ENCODE results near the gene EFHD2.

EFHD2 gene

GRCh38 chr1:15388201-15388880 lies 21.3 kb upstream of the EFHD2 start:
- in situ Hi-C loops (cut with HindIII; ENCODE audit: low sequenced_read_pairs): no loop called here

GRCh38 chr1:15389828-15390227 lies 19.9 kb upstream of the EFHD2 start:
- in situ Hi-C loops (cut with HindIII; ENCODE audit: low sequenced_read_pairs): loop anchor here (5.0 to 10.0 kb wide), 4 partner anchors 55 to 107 kb away; no protein-coding TSS in a partner anchor

- in situ Hi-C loops (cut with HindIII; ENCODE audit: low sequenced_read_pairs): loop anchor here (5.0 to 10.0 kb wide), 4 partner anchors 54 to 107 kb away; no protein-coding TSS in a partner anchor
Measured at GRCh38 chr1:15390667-15391066, 19.0 kb upstream of the EFHD2 start.

GRCh38 chr1:15391366-15391765 lies 18.3 kb upstream of the EFHD2 start:
- in situ Hi-C loops (cut with HindIII; ENCODE audit: low sequenced_read_pairs): loop anchor here (5.0 to 10.0 kb wide), 4 partner anchors 53 to 106 kb away; no protein-coding TSS in a partner anchor

- in situ Hi-C loops (cut with HindIII; ENCODE audit: low sequenced_read_pairs): loop anchor here (5.0 to 10.0 kb wide), 4 partner anchors 51 to 104 kb away; no protein-coding TSS in a partner anchor
Measured at GRCh38 chr1:15393475-15394257, 16.0 kb upstream of the EFHD2 start.

GRCh38 chr1:15394258-15394690 lies 15.4 kb upstream of the EFHD2 start:
- in situ Hi-C loops (cut with HindIII; ENCODE audit: low sequenced_read_pairs): loop anchor here (5.0 to 10.0 kb wide), 4 partner anchors 51 to 103 kb away; no protein-coding TSS in a partner anchor

- in situ Hi-C loops (cut with HindIII; ENCODE audit: low sequenced_read_pairs): loop anchor here (10.0 kb wide), 1 partner anchor 48 kb away; no protein-coding TSS in a partner anchor
Measured at GRCh38 chr1:15397236-15397635, 12.5 kb upstream of the EFHD2 start.

- in situ Hi-C loops (cut with HindIII; ENCODE audit: low sequenced_read_pairs): loop anchor here (10.0 kb wide), 1 partner anchor 45 kb away; no protein-coding TSS in a partner anchor
Measured at GRCh38 chr1:15399710-15400109, 10.0 kb upstream of the EFHD2 start.

GRCh38 chr1:15400627-15401026 lies 9.1 kb upstream of the EFHD2 start:
- in situ Hi-C loops (cut with HindIII; ENCODE audit: low sequenced_read_pairs): no loop called here

GRCh38 chr1:15401391-15402055 lies 8.2 kb upstream of the EFHD2 start:
- in situ Hi-C loops (cut with HindIII; ENCODE audit: low sequenced_read_pairs): no loop called here

GRCh38 chr1:15402809-15403450 lies 6.8 kb upstream of the EFHD2 start:
- in situ Hi-C loops (cut with HindIII; ENCODE audit: low sequenced_read_pairs): no loop called here

- in situ Hi-C loops (cut with HindIII; ENCODE audit: low sequenced_read_pairs): no loop called here
Measured at GRCh38 chr1:15403962-15404580, 5.6 kb upstream of the EFHD2 start.

- in situ Hi-C loops (cut with HindIII; ENCODE audit: low sequenced_read_pairs): no loop called here
Measured at GRCh38 chr1:15405106-15405850, 4.4 kb upstream of the EFHD2 start.

GRCh38 chr1:15406614-15407559 lies 2.8 kb upstream of the EFHD2 start:
- in situ Hi-C loops (cut with HindIII; ENCODE audit: low sequenced_read_pairs): no loop called here

- in situ Hi-C loops (cut with HindIII; ENCODE audit: low sequenced_read_pairs): no loop called here
Measured at GRCh38 chr1:15407580-15407979, 2.1 kb upstream of the EFHD2 start.

GRCh38 chr1:15408890-15409387 lies 749 bp upstream of the EFHD2 start:
- in situ Hi-C loops (cut with HindIII; ENCODE audit: low sequenced_read_pairs): no loop called here

GRCh38 chr1:15410223-15410883 lies 665 bp downstream of the EFHD2 start:
- in situ Hi-C loops (cut with HindIII; ENCODE audit: low sequenced_read_pairs): loop anchor here (10.0 kb wide), 1 partner anchor 276 kb away; no protein-coding TSS in a partner anchor

GRCh38 chr1:15410884-15411245 lies 1.2 kb downstream of the EFHD2 start:
- in situ Hi-C loops (cut with HindIII; ENCODE audit: low sequenced_read_pairs): loop anchor here (10.0 kb wide), 1 partner anchor 276 kb away; no protein-coding TSS in a partner anchor

All from endothelial cell of hepatic sinusoid (primary cell).